ENCODE data around the gene NMNAT3. TPM values are rescaled to one million over a fixed set of nuclear protein-coding genes. Genes with fewer than 3 reads are reported as not detected.
A peak's percentile ranks its signal among the peaks of the same experiment; 100 is the strongest.

Gene NMNAT3
- total RNA-seq, 4 donors from 2014 or later: 10.3 to 16.5 (median 12.6) TPM

DNA sequence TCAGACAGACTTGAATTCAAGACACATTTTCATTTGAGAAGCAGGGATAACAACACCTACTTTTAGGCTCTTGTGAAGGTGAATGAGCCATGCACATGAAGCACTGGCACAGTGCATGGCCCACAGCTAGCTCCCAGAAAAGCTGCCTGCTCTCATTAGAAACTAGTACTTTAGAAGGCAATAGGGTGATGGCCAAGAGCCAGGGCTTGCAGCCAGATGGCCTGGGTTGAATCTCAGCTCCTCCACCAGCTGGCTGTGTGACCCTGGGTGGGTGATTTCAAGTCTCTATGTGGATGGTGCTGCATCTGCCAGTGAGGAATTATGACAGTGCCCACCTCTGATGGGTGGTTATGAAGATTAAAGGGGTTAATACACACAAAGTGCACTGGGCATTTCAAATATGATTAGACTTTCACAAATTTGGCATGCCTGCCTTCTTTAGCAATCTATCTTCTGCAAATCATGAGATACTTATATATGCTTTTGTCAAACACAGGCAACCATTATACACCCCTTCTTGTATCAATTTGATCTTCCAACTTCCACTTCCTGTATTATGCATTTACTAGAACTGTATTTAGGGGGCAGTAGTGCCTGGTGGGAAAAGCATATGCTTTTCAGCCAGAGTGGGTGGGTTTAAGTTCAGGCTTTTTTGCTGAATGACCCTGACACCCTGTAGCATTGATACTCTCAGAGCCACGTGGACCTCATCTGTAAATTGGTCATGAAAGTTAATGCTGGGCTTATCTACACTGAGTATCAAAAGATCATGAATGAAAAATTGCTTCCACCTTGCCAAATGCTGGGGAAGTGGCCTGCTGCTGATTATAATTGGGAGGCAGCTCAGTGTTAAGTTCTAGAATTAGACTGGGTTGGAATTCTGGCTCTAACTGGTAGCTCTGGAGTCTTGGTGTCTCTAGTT lies 103.5 kb downstream of the NMNAT3 start:
- no peaks in the 10 kb centered on the region for H3K36me3 ChIP-seq
- peak in 1 of 6 experiments; percentile 6 for TF ChIP-seq CTCF (IDR thresholded peaks at IDR 0.05)
- no peak for TF ChIP-seq POLR2A (IDR thresholded peaks at IDR 0.05)
- H3K4me1 ChIP-seq: peaks cover 0 to 11% of the 10 kb centered on the region in 2 donors
- no peak overlapping the region for H3K4me3 ChIP-seq (replicated peaks in 1 of 3)
- intact Hi-C loops (cut with DNase I): no loop called here
- H3K9me3 ChIP-seq: no peaks in the 10 kb centered on the region
- no peaks in the 10 kb centered on the region for H3K27me3 ChIP-seq
- DNase-seq: peak; percentile 53 to 71
- 50 to 60% methylated on average over 1 of the region's 1 CpG for WGBS, 2 donors
- no peak overlapping the region for H3K27ac ChIP-seq

GRCh38 chr3:139572847-139573672 lies 104.7 kb downstream of the NMNAT3 start:
- WGBS, 2 donors: 72 to 85% methylated on average over 6 of the region's 6 CpGs
- Histone ChIP-seq H3K4me1 (peaks cover 0 to 11% of the 10 kb centered on the region in 2 donors), H3K27ac (no peak overlapping the region), H3K27me3 (no peaks in the 10 kb centered on the region), H3K9me3 (no peaks in the 10 kb centered on the region), H3K36me3 (no peaks in the 10 kb centered on the region), H3K4me3 (replicated peaks in 1 of 3) (no peak overlapping the region)
- TF ChIP-seq POLR2A (IDR thresholded peaks at IDR 0.05) (no peak), CTCF (IDR thresholded peaks at IDR 0.05) (no peak)
- intact Hi-C loops (cut with DNase I): no loop called here
- DNase-seq: no peak

GRCh38 chr3:139571711-139572110 lies 106.1 kb downstream of the NMNAT3 start:
- no peak overlapping the region for H3K4me3 ChIP-seq (replicated peaks in 1 of 3)
- H3K27me3 ChIP-seq: no peaks in the 10 kb centered on the region
- H3K4me1 ChIP-seq: peaks cover 0 to 11% of the 10 kb centered on the region in 2 donors
- no peaks in the 10 kb centered on the region for H3K36me3 ChIP-seq
- DNase-seq: no peak
- H3K9me3 ChIP-seq: no peaks in the 10 kb centered on the region
- no peak overlapping the region for H3K27ac ChIP-seq
- WGBS, 2 donors: 100% methylated on average over 1 of the region's 1 CpG
- intact Hi-C loops (cut with DNase I): no loop called here
- TF ChIP-seq CTCF (IDR thresholded peaks at IDR 0.05): no peak
- TF ChIP-seq POLR2A (IDR thresholded peaks at IDR 0.05): no peak

- intact Hi-C loops (cut with DNase I): loop anchor here (5.0 kb wide), 1 partner anchor 137 kb away; no protein-coding TSS in a partner anchor
- WGBS, 2 donors: 83 to 94% methylated on average over 5 of the region's 5 CpGs
These were observed 113.4 kb downstream of the NMNAT3 start for GRCh38 chr3:139564294-139564861.

More at GRCh38 chr3:139564294-139564861, 113.4 kb downstream of the NMNAT3 start:
- Histone ChIP-seq H3K27ac (no peak overlapping the region), H3K4me3 (replicated peaks in 1 of 3) (no peak overlapping the region), H3K27me3 (no peaks in the 10 kb centered on the region), H3K36me3 (no peaks in the 10 kb centered on the region), H3K4me1 (no peaks in the 10 kb centered on the region), H3K9me3 (no peaks in the 10 kb centered on the region)
- no peak for DNase-seq
- TF ChIP-seq CTCF (IDR thresholded peaks at IDR 0.05) (peak in 2 of 6 experiments; percentile 3 to 19), POLR2A (IDR thresholded peaks at IDR 0.05) (no peak)

All from thyroid gland (tissue), 4 donors.